Measurements from ENCODE around the gene BTNL8.

BTNL8 gene

GRCh38 chr5:180969406-180969805 is 70.4 kb downstream of the BTNL8 start:
- DNase-seq (ENCODE audit: low read depth) = no peak

- DNase-seq (ENCODE audit: low read depth) = no peak
Measured at GRCh38 chr5:180970336-180970735, 71.4 kb downstream of the BTNL8 start.

GRCh38 chr5:180970875-180971274 is 71.9 kb downstream of the BTNL8 start:
- no peak for DNase-seq (ENCODE audit: low read depth)

GRCh38 chr5:180974612-180975315 is 75.8 kb downstream of the BTNL8 start:
- DNase-seq (ENCODE audit: low read depth) = no peak

GRCh38 chr5:180975338-180975737 is 76.4 kb downstream of the BTNL8 start:
- no peak for DNase-seq (ENCODE audit: low read depth)

- DNase-seq (ENCODE audit: low read depth) = no peak
Measured at GRCh38 chr5:180976518-180976917, 77.6 kb downstream of the BTNL8 start.

GRCh38 chr5:180977852-180978251 is 78.9 kb downstream of the BTNL8 start:
- DNase-seq (ENCODE audit: low read depth) = no peak

- no peak for DNase-seq (ENCODE audit: low read depth)
Measured at GRCh38 chr5:180982008-180982741, 83.2 kb downstream of the BTNL8 start.

GRCh38 chr5:180988016-180988415 is 89.1 kb downstream of the BTNL8 start:
- DNase-seq (ENCODE audit: low read depth) = no peak

GRCh38 chr5:180988592-180988991 is 89.6 kb downstream of the BTNL8 start, which contains the start of gene BTNL3:
TSS of gene BTNL3 (plus strand) at chr5:180988846. CDS start at chr5:180989029, 183 bp downstream.
- DNase-seq (ENCODE audit: low read depth) = no peak

GRCh38 chr5:180990086-180990881 is 91.3 kb downstream of the BTNL8 start:
- no peak for DNase-seq (ENCODE audit: low read depth)

GRCh38 chr5:180990882-180991242 is 91.9 kb downstream of the BTNL8 start:
- DNase-seq (ENCODE audit: low read depth) = no peak

Data from activated T-helper 1 cell treated with Interleukin-2 at 50 U/mL for 16 hours (primary cell).